Neural crest cell (in vitro differentiated cells): ENCODE results near the gene NR2F1. TPM values are rescaled to one million over a fixed set of nuclear protein-coding genes. Genes with fewer than 3 reads are reported as not detected.

ENCODE experiments used
- DNase-seq: peaks from one replicate; pipeline ENCODE4 v3.0.0; 2021; ENCODE audit warnings: low read depth, mixed read lengths, low spot score
- H3K27ac Mint-ChIP-seq: one replicate; pipeline ENCODE4 v1.8.0; 2021; ENCODE audit warnings: mild to moderate bottlenecking, mixed read lengths; ENCODE audit not compliant: unreplicated experiment
- H3K27me3 Mint-ChIP-seq: 2 replicates; pipeline ENCODE4 v1.8.0; 2021; ENCODE audit warnings: low read depth, mild to moderate bottlenecking, mixed read lengths
- H3K36me3 Mint-ChIP-seq: 2 replicates; pipeline ENCODE4 v1.8.0; 2021; ENCODE audit warnings: low read depth, mild to moderate bottlenecking, mixed read lengths
- H3K4me1 Mint-ChIP-seq: 2 replicates; pipeline ENCODE4 v1.8.0; 2021; ENCODE audit warnings: mixed read lengths
- H3K4me3 Mint-ChIP-seq: one replicate; pipeline ENCODE4 v1.8.0; 2021; ENCODE audit warnings: mild to moderate bottlenecking, mixed read lengths
- H3K9me3 Mint-ChIP-seq: 2 replicates; pipeline ENCODE4 v1.8.0; 2021; ENCODE audit warnings: mixed read lengths
- total RNA-seq: library from RNA; stranded (reverse); gene quantifications from 2 replicates; pipeline ENCODE4 v1.2.1, GENCODE V29; 2021
- TF ChIP-seq, protein P1 (sequence below): fragments of 200-600 bp; sonication (generic); conservative IDR thresholded peaks from 2 replicates; pipeline ENCODE4 v1.5.0; 2021; ENCODE audit warnings: antibody characterized with exemption, mild to moderate bottlenecking

NR2F1 gene
- total RNA-seq, 1 donor from 2014 or later, result 411 TPM

DNA sequence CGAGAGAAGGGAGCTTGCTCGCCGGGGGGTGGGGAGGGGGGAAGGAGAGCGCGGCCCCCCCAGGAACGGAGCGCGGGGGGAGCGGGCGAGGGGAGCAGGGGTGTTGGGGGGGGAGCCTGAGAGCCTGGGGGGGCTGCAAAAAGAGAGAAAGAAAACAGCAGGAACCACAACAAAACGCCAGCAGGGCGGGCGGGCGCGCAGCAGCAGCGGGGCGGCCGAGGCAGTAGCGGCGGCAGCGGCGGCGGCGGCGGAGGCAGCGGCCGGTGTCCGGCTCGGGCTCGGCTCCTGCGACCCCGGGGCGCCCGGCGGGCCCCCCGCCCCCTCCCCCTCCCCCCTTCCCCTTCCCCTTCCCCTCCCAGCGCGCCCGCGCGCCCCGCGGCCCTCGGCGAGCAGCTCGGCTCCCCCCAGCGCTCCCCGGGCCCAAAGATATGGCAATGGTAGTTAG, 1.6 kb downstream of the NR2F1 start:
- Mint-ChIP-seq H3K4me1 (peaks cover 22% of the 10 kb centered on the region), H3K27ac (no peak overlapping the region), H3K27me3 (peaks cover 35% of the 10 kb centered on the region), H3K4me3 (peak overlapping the region; percentile 11), H3K36me3 (peaks cover 40% of the 10 kb centered on the region), H3K9me3 (no peaks in the 10 kb centered on the region)
- DNase-seq, result no peak
- TF ChIP-seq, protein P1, sequence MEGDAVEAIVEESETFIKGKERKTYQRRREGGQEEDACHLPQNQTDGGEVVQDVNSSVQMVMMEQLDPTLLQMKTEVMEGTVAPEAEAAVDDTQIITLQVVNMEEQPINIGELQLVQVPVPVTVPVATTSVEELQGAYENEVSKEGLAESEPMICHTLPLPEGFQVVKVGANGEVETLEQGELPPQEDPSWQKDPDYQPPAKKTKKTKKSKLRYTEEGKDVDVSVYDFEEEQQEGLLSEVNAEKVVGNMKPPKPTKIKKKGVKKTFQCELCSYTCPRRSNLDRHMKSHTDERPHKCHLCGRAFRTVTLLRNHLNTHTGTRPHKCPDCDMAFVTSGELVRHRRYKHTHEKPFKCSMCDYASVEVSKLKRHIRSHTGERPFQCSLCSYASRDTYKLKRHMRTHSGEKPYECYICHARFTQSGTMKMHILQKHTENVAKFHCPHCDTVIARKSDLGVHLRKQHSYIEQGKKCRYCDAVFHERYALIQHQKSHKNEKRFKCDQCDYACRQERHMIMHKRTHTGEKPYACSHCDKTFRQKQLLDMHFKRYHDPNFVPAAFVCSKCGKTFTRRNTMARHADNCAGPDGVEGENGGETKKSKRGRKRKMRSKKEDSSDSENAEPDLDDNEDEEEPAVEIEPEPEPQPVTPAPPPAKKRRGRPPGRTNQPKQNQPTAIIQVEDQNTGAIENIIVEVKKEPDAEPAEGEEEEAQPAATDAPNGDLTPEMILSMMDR, result no peak

DNA sequence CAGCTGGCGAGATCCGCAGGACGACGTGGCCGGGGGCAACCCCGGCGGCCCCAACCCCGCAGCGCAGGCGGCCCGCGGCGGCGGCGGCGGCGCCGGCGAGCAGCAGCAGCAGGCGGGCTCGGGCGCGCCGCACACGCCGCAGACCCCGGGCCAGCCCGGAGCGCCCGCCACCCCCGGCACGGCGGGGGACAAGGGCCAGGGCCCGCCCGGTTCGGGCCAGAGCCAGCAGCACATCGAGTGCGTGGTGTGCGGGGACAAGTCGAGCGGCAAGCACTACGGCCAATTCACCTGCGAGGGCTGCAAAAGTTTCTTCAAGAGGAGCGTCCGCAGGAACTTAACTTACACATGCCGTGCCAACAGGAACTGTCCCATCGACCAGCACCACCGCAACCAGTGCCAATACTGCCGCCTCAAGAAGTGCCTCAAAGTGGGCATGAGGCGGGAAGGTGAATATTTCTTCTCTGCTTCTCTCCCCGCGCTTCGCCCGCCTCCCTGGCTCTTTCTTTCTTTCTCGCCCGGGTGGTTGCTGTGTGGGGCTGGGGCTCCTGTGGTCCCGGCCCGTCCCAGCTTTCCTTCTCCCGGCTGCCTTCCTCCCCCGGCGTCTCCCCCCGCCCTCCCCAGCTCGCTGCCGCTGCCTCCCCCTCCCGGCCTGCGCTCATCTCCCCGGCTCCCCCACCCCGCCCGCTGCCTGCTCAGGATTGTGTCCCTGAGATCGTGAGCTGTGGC, 2.2 kb downstream of the NR2F1 start:
- DNase-seq, result no peak
- TF ChIP-seq, protein P1, result no peak
- peaks cover 41% of the 10 kb centered on the region for H3K27me3 Mint-ChIP-seq

DNA sequence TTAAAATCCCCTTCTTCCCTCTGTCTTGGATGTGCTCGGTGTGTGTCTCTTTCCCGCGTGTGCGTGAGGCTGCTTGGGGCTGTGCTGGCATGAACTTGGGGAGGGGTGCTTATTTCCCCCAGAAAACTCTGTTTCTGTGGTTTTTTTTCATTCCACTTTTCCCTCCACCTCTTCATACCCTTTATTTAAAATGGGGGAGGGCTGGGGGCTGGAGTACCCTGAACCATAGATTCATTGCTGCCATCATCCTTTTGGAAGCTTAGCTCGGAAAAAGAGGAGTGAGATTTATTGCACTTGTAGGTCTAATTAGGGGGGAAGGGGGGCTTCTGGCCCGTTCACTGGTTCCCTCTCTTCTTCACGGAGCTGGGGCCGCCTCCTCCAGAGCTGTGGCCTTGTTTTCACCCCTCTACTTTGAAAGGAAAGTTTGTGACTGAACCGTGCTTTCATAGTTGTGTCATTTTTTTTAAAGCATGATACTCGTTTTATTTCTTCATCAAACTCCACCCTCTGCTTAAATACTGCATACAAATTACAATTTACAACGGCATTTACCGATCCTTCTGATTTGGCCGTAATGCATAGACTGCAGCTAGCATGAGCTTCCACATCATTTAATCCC, 2.9 kb downstream of the NR2F1 start:
- TF ChIP-seq, protein P1, result no peak
- H3K9me3 Mint-ChIP-seq, result no peaks in the 10 kb centered on the region
- peaks cover 52% of the 10 kb centered on the region for H3K36me3 Mint-ChIP-seq
- peak overlapping the region; percentile 100 for H3K4me3 Mint-ChIP-seq
- peaks cover 34% of the 10 kb centered on the region for H3K4me1 Mint-ChIP-seq
- H3K27ac Mint-ChIP-seq, result peak overlapping the region; percentile 99
- no peak for DNase-seq
- peaks cover 47% of the 10 kb centered on the region for H3K27me3 Mint-ChIP-seq

More for the DNA sequence above, 2.2 kb downstream of the NR2F1 start:
- H3K4me3 Mint-ChIP-seq, result peak overlapping the region; percentile 100
- peaks cover 28% of the 10 kb centered on the region for H3K4me1 Mint-ChIP-seq
- H3K36me3 Mint-ChIP-seq, result peaks cover 45% of the 10 kb centered on the region
- peak overlapping the region; percentile 99 for H3K27ac Mint-ChIP-seq
- H3K9me3 Mint-ChIP-seq, result no peaks in the 10 kb centered on the region

DNA sequence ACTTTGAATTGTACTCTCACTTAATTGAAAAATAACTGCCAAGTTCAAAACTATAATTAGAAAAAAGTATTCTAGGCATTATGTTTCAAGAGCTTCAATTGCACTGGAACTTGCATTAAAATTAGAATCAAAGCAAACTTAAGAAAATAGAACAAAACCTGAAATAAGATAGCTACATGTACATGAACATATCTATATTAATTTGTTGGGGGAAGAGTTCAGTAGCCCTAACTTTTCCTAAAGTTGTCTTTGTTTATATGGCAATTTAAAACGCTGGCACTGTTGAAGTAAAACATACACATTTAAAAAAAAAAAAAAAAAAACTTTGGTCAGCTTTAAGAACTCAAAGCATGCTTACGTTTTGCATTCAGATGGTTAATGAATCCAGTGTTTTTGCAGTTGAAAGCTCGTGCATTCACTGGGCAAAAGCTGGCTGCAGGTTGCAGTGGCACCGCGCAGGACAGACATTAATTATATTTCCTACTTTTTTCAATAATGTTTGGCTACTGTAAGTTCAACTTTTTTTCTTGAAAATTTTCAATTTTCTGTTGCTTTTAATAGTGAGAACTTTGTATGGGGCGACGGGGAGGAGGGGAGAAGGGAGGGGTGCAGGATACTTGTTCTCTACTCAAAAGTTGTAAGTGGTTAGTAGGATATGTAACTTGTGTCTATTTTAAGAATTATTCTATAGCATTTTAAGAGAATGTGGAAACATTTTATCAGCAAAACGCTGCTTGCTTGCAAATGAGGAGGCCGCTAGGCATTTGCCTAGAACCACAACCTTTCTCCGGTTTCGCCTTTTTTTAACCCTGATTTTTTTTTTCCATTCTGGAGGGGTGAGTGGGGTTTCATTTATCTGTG, 3.9 kb downstream of the NR2F1 start:
- H3K27me3 Mint-ChIP-seq, result peaks cover 58% of the 10 kb centered on the region
- TF ChIP-seq, protein P1, result no peak
- DNase-seq, result no peak
- no peaks in the 10 kb centered on the region for H3K9me3 Mint-ChIP-seq
- peaks cover 63% of the 10 kb centered on the region for H3K36me3 Mint-ChIP-seq
- peak overlapping the region; percentile 100 for H3K4me3 Mint-ChIP-seq
- peaks cover 45% of the 10 kb centered on the region for H3K4me1 Mint-ChIP-seq
- H3K27ac Mint-ChIP-seq, result peak overlapping the region; percentile 99

DNA sequence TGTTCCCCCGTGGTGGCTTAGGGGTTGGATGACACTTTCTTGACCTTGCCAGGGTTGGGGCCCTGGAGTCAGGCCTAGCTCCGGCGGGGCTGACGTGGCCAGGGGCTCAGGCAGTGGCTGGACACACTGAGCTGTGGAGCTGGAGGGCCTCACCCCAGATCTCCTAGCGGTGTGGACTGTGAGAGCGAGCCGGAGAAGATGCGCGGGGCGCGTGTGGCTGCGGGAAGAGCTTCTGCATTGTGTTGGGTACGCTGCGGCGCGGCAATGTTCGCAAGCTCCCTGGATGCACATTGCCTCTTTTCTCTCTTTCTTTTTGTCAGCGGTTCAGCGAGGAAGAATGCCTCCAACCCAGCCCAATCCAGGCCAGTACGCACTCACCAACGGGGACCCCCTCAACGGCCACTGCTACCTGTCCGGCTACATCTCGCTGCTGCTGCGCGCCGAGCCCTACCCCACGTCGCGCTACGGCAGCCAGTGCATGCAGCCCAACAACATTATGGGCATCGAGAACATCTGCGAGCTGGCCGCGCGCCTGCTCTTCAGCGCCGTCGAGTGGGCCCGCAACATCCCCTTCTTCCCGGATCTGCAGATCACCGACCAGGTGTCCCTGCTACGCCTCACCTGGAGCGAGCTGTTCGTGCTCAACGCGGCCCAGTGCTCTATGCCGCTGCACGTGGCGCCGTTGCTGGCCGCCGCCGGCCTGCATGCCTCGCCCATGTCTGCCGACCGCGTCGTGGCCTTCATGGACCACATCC, 4.8 kb downstream of the NR2F1 start:
- peaks cover 53% of the 10 kb centered on the region for H3K4me1 Mint-ChIP-seq
- peaks cover 69% of the 10 kb centered on the region for H3K36me3 Mint-ChIP-seq
- H3K4me3 Mint-ChIP-seq, result peak overlapping the region; percentile 100
- H3K27me3 Mint-ChIP-seq, result peaks cover 64% of the 10 kb centered on the region
- no peaks in the 10 kb centered on the region for H3K9me3 Mint-ChIP-seq
- peak overlapping the region; percentile 99 for H3K27ac Mint-ChIP-seq
- TF ChIP-seq, protein P1, result no peak
- DNase-seq, result no peak
